ENCODE results near the gene TSPAN7.

The TSPAN7 gene

DNA sequence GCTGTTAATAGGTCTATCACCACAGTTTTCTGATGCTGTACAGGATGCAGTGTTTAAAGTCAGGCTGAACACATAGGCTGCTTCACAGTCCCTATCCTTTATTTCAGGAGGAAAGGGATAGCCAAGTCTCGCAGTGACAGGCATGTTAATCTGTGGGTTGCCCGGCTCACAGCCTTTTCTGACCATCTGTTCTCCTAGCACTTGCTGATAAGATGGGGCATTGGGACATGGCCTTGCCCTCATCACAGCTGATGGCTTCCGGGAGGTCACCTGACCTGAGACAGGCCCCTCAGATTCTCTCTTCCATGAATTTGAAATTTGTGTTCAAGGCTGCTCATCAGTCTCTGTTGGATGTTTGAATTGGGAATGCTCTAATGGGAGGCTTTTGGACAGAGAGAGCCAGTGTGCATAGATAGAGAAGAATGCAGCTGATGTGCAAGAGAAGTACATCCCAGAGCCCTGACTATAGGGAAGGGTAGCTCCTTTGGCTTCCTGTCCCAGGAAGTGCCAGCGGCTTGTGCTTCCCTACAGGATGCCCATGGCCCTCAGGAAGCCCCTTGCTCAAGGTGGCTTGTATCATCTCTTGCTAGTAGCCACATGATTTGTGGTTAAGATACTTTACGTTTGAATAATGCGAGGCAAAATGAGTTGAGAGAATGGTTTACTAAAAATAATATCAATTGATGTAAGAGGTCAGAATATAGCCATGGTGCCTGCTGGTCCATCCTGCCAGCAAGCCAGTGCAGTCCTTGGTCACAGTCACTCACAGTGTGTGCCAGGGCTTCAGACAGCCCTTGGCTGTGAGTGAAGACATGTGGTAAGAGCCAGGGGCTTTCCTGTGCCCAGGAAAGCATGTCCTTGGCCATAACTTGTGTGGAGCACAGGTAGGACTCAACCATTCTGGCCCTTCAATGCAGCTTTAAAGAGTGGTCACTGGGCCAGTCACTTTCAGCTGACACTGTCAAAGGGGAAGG is 88.6 kb downstream of the TSPAN7 start:
- no peak for DNase-seq

DNA sequence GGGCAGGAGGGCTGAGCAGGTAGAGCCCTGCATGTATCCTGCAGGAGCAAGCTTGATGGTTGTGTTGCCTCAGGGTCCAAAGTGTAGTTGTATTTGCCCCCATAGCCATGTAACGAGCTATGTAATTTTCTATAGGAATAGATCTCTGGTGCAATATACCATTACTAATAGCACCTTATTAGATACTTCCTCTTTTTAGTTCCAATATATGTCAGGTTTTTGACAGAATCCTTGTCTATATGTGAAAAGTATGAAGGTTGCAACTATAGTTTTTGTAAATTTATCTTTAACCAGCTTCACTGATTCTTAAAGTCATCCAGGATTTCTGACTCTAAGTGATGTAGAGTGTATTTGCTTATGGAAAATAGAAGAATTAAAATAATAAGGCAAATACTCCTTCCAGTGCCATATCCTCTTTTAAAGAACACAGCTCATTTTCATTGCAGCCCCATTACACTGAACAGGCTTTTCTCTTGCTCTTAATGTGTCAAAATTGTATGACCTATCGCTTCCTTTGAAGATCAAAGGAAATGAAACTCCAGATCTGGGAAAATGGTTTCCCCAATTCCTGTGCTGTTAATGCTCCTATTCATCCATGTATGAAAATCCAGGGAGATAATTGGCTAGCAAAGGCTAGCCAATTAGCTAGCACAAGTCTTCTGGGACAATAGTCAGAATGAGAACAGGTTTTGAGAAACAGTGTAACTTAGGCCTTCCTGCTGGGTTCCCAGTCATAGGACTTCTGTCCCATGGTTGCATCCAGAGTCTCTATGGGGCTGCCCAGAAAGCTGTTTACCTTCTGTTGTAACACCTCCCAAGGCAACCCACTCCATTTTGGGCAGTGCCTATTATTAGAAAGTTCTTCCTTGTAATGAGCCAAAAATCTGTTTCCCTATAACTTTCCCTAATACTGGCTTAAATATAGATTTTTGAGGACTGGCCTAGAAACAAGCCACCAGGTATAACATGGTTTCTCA is 90.6 kb downstream of the TSPAN7 start:
- DNase-seq: no peak

DNA sequence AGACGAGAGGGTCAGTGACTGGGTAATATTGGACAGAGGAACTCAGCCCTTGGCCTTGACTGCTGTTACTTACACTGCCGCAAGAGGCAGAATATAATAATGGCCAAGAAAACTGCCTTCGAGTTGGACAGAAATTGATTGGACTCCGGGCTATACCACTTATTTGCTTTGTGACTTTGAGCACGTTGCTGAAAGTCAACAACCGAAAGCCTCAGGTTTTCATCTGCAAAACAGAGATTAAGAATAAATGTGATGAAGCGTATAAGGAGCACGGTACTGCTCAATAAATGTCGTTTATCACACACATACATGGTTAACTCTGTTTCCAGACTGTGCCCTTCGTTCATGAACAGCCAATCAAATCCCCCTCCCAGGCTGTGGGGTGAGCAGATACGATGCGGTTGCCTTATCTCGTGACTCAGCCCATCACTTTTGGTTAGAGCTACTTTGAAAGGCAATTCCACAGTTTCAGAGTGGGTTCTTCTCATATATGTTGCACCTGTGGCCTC is 91.6 kb downstream of the TSPAN7 start:
- DNase-seq: no peak

DNA sequence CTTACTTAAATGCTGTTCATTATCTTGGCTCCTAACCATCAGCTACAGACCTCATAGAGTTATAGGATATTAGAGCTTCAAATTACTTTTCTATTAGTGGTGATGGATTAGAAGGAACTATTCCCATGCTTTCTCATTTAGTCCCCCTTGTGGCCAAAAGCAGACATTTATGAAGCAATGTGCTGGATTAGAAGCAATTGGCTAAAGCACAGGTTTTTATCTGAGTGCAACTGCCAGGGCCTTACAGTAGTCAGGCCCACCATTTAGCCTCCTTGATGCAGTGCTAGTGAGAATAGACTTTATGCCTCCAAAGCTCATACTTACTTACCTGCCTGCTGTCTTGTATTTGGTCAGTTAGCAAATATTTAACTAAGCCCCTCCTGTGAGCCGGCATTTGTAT is 93.0 kb downstream of the TSPAN7 start:
- peak; percentile 9 to 80 (median 29) for DNase-seq

DNA sequence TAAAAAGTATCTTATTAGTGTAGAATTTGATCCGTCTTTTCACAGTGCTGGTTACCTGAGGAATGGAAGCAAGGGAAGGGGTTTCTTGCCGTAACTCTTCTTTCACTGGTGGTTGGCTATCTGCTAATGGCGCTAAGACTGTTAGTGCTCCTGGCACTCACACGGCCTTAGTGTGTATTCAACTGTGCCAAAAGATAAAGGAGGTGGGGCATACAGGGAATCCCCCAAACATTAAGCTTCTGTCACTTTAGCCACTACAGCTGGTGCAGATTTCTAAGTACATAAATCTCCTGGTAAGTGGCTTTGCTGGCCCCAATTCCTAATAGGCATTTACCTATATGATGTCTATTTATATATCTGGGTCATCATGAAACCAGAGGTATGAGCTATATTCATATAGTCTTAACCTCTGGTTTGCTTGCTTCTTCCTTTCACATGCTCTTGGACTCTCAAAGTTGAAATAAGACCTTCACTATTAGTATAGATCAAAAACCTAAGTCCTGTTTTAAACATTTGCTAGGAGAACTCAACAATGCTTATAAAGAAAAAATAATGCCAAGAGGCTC is 95.1 kb downstream of the TSPAN7 start:
- peak in 1 of 3 experiments; percentile 18 for DNase-seq

DNA sequence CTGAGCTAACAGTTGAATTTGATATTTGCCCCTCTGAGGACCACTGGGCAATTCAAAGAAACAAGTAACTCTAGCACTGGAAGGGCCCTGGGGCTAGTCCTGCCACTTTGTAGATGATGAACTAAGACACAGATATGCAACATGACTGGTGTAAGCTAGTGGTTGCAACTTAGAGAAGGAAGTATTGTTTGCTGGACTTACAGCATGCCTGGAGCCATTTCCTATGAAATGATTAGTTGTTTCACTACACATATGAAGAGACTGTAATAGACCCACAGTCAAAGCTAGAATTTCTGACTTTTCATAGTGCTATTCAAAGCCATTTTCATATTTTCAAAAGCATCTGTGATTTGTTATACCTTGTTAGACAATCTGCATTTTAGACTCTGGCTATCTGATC is 96.2 kb downstream of the TSPAN7 start:
- DNase-seq: no peak

DNA sequence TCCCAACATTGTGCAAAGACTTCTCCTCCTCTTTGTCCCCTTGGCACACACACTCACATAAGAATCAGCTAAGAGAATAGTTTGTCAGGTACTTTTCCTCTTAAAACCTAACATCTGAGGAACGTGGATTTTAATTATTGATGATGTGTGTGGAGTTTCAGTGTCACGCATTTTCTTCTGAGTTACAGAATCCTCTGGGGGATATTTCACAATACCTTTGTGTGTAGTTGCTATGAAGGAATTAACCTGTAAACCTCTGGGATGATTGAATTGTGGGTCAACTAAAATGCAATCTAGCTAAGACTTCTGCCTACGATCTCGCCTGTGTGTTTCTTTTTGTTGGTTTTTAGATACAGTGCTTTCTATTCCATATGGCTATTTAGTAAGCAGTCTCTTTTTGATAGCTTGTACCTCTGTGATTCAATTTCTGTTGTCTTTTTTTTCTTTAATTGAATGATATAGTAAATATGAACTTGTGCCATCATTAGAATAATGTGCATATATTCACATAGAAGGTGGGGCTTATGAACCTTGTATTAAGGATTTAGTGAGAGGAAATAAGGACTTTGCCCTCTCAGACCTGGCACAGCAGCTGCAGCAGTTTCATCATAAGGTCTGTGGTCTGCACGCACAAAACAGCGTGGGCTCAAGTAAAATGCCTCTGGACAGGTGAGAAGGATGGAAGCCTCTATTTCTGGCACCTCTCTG is 99.2 kb downstream of the TSPAN7 start:
- DNase-seq: no peak

DNA sequence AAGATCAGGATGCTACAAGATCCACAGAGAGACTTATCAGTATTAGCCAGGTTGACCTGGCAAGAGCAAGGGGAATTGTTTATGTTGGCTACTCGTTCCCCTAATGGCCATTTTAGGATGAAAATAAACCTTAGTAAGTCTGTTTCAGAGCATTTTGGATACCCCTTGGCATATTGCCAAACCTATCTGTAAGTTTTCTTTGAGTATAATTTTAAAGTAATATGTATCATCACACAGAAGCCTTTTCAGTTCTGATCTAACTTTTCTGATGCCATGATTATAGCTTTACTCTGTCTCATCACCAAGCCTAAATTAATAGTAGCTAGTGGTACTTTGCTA is 99.7 kb downstream of the TSPAN7 start:
- no peak for DNase-seq

DNA sequence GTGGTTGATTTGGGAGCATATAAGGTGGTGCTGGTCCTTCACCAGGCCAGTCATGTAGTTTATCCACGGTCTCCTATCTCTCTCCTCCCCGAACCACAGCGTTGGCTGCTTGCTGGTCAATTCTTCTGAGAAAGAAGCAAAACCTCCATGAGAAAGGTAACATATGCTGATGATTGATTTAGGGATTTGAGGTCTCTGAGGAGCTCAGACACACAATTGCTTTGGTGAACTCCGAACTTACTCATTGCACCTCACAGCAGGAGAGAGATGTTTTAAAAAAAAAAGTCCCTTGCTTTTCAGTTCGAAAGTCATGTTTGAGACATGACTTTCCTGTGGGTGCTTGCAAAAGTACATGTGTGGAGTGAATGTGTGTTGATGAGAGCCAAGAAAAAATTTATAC is 100.2 kb downstream of the TSPAN7 start:
- no peak for DNase-seq

DNA sequence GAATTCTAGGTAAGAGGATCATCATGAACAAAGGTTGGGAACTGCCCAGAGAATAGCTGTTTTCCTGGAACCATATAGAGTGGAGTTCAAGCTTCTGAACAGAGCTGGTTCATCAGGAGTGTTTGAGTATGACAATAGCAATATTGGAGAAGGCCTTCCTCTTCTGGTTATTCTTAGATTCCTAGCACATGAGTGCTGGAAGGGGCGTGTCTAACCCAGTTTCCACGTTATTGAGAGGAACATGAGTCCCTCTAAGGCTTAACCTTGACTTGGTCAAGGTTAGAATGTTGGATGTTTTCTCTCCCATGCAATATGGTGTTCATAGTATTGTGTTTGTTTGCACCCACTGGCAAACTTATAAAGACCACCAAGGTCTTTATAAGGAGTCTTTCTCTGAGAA is 101.3 kb downstream of the TSPAN7 start:
- no peak for DNase-seq

DNA sequence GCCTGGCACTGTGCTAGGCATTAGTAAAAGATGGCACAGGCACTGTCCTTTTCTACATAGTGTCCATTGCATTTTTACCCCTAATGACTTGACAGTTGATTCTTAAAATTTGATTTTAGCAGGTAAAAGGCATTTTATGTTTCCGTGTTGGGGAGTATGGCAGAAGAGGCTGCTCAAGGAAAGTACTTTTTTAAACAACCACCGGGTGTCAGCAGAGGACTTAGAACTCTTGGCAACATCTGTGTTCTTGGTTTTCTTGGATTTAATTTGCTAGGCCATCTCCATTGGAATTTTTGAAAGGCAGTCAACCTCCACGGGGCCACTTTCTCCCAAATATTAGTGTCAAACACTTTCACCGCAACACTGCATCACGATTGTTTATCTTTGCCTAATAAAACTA is 102.9 kb downstream of the TSPAN7 start:
- peak in 2 of 3 experiments; percentile 34 to 82 for DNase-seq

DNA sequence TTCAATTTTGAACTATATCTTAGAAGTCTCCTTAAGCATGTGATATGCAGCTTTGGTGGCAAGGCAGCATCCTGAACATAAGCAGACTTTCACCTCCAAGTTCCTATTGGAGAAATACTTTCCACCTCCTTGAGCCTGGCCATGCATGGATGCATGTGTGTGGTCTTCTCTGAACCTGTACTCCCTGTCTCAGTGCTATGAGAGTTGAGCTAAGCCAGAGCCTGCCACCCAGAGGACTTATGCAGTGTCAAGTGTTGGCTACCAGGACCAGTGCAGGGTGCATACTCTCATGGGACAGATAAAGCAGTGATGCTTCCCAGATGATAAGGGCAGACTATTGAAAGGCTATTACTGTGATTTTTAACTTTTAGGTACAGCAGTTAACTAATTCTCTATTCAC is 105.6 kb downstream of the TSPAN7 start:
- no peak for DNase-seq

DNA sequence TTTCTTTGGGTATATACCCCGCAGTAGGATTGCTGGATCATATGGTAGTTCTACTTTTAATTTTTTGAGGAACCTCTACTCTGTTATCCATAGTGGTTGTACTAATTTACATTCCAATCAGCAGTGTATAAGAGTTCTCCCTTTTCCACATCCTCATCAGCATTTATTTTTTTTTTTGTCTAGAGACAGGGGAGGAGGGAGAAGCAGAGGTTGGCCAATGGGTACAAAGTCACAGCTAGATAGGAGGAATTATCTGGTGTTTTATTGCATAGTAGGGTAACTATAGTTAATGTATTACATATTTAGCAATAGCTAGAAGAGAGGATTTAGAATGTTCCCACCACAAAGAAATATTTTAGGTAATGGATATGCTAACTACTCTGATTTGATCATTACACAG is 107.4 kb downstream of the TSPAN7 start:
- DNase-seq: no peak

DNA sequence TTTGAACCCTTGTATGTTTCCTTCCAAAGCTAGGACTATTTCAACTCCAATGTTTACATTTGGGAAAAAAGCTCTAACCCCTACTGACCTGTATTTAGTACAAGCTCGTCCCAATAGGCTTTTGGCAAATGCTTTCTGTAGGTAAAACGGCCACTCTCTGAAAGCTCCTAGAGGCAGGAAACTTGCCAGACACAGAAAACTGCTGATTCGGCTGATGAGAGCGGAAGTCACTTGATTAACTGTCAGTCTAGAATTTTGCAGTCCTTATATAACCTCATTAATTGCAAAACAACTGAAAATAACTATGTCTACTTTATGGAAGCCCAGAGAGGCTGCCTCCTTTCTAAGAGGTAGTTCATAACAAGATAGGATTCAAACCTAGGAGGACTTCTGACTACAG is 108.1 kb downstream of the TSPAN7 start:
- DNase-seq: no peak

DNA sequence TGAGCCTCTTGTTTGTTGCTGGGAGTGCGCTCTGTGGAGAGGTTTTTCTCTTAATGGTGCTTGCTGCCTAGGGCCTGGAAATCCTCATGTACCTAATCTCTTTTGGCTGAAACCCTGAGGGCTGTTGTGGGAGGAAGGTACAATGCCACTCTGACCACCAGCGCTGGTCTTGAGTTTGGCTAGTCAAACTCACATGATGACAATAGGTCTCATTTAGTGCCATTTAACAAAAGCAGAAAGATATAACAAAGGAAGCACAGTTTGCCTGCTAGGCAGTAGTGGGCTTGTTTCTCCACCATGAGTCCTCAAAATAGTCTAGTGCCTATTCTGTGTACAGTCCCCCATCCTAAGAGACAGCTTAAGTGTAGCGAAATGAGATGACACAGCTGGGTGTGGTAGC is 111.3 kb downstream of the TSPAN7 start:
- DNase-seq: no peak

DNA sequence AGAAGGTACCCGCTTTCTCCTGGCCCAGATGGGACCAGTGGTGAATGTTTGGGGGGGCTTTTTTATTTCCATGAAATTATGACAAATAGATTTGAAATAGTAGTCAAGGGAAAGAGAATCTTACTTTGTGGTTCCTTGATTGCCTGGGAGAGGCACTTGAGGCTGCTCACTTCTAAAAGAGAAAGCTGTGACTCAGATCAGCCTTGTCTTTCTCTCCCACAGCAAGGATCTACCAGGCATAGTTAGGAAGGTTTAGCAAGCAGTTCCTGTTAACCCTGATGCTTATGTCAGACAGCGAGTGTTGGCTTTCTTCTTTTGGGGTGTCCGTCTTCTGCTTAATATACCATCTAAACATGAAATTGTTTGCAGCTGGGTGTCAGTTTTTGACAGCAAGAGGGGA is 114.5 kb downstream of the TSPAN7 start:
- no peak for DNase-seq

DNA sequence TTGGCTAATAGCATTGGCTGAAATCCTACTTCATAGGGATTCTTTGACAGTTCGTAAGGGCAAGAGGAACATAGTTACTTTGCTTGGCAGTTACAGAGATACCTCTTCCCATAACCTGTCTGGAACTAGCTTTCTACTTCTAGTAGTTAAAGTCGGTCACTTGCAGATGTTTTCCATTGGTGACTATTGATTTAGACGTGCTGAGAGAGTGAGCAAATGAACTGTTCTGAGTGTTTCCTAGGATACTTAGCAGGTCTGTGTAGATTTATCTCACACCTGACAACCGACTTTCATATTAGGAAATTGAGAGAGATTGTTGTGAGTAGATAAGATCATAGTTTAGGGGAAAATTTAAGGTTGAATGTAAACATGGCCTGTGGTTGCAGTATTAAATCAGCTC is 116.8 kb downstream of the TSPAN7 start:
- peak in 2 of 3 experiments; percentile 14 to 51 for DNase-seq

DNA sequence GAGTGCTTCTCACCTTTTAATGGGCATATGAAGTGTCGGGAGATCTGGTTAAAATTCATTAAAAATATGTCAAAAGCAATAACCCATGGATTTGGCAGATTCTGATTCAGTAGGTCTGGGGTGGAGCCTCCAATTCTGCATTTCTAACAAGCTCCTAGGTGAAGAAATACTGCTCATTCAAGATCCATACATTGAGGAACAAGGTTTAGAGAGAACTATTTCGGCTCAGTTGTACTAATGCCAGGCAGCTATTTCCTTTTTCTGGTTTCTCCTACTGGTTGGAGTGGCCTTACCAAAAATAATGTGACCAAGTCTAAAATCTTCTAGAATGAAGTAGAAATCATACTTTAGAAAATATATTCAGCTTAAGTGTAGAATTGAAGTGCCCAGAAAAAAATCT is 117.5 kb downstream of the TSPAN7 start:
- no peak for DNase-seq

DNA sequence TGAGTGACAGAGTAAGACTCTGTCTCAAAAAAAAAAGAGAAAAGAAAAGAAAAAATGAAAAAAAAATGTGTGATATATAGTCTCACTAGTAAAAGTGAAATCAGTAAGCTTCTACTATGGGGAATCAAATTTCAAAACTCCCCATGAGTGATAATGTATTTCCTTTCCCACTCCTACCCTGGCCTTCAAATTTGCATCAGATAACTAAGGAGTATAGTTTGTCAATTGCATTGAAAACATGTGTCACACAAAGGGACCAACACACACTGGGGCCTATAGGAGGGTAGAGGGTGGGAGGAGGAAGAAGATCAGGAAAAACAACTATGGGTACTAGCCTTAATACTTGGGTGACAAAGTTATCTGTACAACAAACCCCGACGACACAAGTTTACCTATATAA is 118.4 kb downstream of the TSPAN7 start:
- DNase-seq: no peak

DNA sequence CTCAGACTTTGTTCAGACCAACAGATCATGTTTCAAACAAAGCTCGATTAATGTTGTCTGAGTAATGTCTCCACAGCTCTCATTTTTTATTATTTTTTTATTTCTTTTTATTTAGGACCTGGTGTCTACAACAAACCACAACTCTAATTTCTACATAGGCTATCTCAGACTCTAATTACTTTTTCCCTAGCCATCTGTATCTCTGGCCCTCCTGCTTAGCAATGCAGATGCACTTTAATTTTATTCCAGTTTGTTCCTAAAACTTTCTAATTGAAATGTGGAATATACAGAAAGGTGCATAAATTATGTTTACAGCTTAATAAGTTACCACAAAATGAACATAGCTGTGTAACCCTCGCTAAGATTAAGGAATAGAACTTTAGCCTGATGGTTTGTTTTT is 120.8 kb downstream of the TSPAN7 start:
- no peak for DNase-seq

DNA sequence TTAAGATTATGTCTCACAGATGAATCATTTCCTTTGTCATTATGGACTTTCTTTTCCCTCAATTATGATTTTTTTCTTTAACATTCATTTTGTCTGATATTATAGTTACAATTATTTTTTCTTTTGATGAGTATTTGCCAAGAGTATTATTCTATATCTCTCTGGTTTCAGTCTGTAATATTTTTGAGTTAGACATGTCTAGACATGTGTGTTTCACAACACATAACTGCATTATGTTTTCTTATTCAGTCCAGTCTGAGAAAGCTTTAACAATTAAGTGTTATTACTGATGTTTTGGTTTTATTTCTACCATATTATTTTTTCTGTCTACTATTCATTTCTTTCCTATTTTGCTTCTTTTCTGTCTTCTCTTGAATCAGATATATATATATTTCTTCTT is 131.6 kb downstream of the TSPAN7 start:
- DNase-seq: no peak

DNA sequence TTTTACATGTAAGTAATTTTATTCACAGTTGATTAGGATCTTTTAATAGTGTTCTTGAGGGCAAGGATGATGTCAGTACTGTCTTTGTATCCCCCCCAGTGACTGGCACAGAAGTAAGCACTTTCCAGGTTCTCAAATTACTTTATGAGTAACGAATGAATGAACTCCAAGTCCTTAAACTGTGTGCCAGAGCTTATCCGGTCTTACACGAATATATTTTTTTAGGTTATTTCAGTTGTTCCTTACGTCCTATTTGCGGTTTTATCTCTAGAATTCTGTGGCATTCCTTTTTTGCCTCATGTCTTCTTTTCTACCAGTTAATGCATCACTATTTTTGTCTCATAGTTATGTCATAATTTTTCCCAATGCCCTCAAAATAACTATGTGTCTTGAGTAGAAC is 133.1 kb downstream of the TSPAN7 start:
- no peak for DNase-seq

DNA sequence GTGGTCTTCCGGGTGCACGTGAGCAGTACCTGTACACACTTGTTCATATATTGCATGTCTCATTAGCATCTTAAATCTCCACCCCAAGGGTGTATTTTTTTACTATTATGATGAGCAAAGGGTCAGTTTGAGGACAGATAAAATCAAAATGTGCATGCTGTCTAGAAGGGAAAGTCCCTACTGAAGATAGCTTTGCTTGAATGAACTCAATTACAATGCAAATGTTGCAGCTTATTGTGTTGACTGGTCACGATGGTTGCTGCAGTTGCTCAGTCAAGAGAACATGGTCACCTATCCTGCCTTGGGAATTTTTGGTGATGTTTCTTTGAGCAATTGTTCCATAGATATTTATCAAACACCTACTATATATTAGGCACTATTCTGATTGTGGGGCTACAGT is 136.1 kb downstream of the TSPAN7 start:
- no peak for DNase-seq
